Pancreas (tissue), 10 donors: Measurements from ENCODE around the gene ROR2. TPM values are rescaled to one million over a fixed set of nuclear protein-coding genes. Genes with fewer than 3 reads are reported as not detected.

Experiments used
- ATAC-seq, 4 donors: fragments of 200-7000 bp; cut with Tn5 transposase; one replicate each; pipeline versions ENCODE4 v1.8.0 to v1.9.1; 2020; ENCODE audit warnings: mild to moderate bottlenecking in 4 of 4, moderate library complexity in 4 of 4
- DNase-seq, 6 donors: peaks; one replicate each; pipeline ENCODE4 v3.0.0-alpha.2; 2020
- FAIRE-seq: peaks from 2 replicates; lab custom pipeline; 2012; peaks lifted over from hg19 to GRCh38; lab: Jason Lieb, UNC
- H3K27ac ChIP-seq, 4 donors: fragments of 200-600 bp; sonication (generic); 1 replicate in 3 of 4; 2 replicates in 1 of 4; pipeline versions ENCODE4 v1.5.0 to v1.8.0; 2020
- H3K27me3 ChIP-seq, 4 donors: fragments of 200-600 bp; one replicate each; pipeline ENCODE4 v1.8.0; 2021
- H3K36me3 ChIP-seq, 3 donors: fragments of 200-600 bp; sonication (generic) in 1 of 3; one replicate each; pipeline versions ENCODE4 v1.5.0 to v1.8.0; 2020 to 2021
- H3K4me1 ChIP-seq, 3 donors: fragments of 200-600 bp; one replicate each; pipeline ENCODE4 v1.8.0; 2021
- H3K4me3 ChIP-seq, 4 donors: fragments of 200-600 bp; sonication (generic) in 2 of 4; one replicate each; pipeline versions ENCODE4 v1.5.0 to v1.8.0; 2020 to 2021
- H3K9me3 ChIP-seq, 4 donors: fragments of 200-600 bp; one replicate each; pipeline ENCODE4 v1.8.0; 2021
- WGBS, 2 donors: extraction: QIAGEN DNeasy Blood & Tissue Kit; methylation state at CpG; one replicate each; pipeline ENCODE4 v1.1.7; 2013; 5-methylcytosine and 5-hydroxymethylcytosine counted together
- intact Hi-C, 3 donors: fragments of 100-400 bp; cut with DNase I; formaldehyde crosslinking; loops; one replicate each; pipeline versions ENCODE4 v1.11.1 to v1.14.2; 2022
- polyA plus RNA-seq, 2 donors: library from polyadenylated mRNA; stranded (reverse); fragments of 200-250 nt; gene quantifications; one replicate each; pipeline ENCODE4 v1.2.3, GENCODE V29; 2013
- total RNA-seq, 6 donors: library from RNA; stranded (reverse); fragmentation: NEBNext Ultra II Directional in 4 of 6; extraction: Animal tissue kit (Norgen Biotek cat#: 25700) in 4 of 6; gene quantifications; one replicate each; pipeline versions ENCODE4 v1.2.1 to v1.2.4, GENCODE V29; 2021 to 2023
- TF ChIP-seq, protein P1 (sequence below), 4 donors: fragments of 200-600 bp; sonication (generic) in 3 of 4; IDR thresholded peaks; one replicate each; pipeline versions ENCODE4 v1.5.0 to v1.8.0; 2021; ENCODE audit warnings: antibody characterized with exemption in 4 of 4
- donor health status: healthy with polysubstance abuse.
- donor health status: DM: no; HTN: no; CAD: no; lungs with moderate emphysema.
- donor health status: DM: no; HTN: no; CAD: no.
- donor health status: control.
- donor health status: control.
- donor health status: Bipolar disorder and iron deficiency.
- donor health status: DM: yes; HTN: yes; CAD: no.
- donor health status: DM: no; HTN: no; CAD: no.
- donor health status: DM: no; HTN: no; CAD: no.
- donor health status: DM: yes; HTN: yes; CAD: no.

Gene ROR2
- total and polyA plus RNA-seq, 8 donors = 0.67 to 6.3 (median 1.2) TPM

DNA sequence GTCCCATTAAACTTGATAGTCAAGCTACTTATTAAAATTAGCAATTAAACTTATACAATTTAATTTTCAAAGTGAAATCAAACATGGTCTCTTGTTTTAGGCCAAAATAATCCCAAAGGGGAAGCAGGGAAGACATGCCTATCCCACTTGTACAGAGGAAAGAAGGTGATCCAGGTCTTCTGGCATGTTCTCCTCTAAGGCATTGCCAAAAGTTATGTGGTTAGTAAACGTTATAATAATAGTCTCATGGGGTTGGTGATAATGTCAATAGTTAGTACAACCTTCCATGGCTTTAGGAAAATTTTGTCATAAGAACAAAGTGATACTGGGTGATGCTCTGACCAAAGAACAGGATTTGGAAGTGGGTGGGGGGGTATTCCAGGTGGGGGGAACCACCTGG is 52.8 kb downstream of the ROR2 start:
- FAIRE-seq (no peak), DNase-seq (no peak), ATAC-seq (no peak)
- Histone ChIP-seq H3K27ac (peak overlapping the region in 2 of 4 donors; percentile 34 to 40), H3K36me3 (no peaks in the 10 kb centered on the region), H3K4me3 (no peak overlapping the region), H3K9me3 (no peaks in the 10 kb centered on the region), H3K27me3 (no peaks in the 10 kb centered on the region), H3K4me1 (peaks cover 41 to 54% (median 48%) of the 10 kb centered on the region in 3 donors)
- intact Hi-C loops = no loop called here
- TF ChIP-seq, protein P1, sequence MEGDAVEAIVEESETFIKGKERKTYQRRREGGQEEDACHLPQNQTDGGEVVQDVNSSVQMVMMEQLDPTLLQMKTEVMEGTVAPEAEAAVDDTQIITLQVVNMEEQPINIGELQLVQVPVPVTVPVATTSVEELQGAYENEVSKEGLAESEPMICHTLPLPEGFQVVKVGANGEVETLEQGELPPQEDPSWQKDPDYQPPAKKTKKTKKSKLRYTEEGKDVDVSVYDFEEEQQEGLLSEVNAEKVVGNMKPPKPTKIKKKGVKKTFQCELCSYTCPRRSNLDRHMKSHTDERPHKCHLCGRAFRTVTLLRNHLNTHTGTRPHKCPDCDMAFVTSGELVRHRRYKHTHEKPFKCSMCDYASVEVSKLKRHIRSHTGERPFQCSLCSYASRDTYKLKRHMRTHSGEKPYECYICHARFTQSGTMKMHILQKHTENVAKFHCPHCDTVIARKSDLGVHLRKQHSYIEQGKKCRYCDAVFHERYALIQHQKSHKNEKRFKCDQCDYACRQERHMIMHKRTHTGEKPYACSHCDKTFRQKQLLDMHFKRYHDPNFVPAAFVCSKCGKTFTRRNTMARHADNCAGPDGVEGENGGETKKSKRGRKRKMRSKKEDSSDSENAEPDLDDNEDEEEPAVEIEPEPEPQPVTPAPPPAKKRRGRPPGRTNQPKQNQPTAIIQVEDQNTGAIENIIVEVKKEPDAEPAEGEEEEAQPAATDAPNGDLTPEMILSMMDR (IDR thresholded peaks at IDR 0.05) = no peak
- 0 to 5% methylated on average over 1 of the region's 1 CpG for WGBS, 2 donors

- H3K4me1 ChIP-seq = peaks cover 41 to 50% (median 43%) of the 10 kb centered on the region in 3 donors
- FAIRE-seq = no peak
Measured at GRCh38 chr9:91896513-91897121, 53.4 kb downstream of the ROR2 start.

DNA sequence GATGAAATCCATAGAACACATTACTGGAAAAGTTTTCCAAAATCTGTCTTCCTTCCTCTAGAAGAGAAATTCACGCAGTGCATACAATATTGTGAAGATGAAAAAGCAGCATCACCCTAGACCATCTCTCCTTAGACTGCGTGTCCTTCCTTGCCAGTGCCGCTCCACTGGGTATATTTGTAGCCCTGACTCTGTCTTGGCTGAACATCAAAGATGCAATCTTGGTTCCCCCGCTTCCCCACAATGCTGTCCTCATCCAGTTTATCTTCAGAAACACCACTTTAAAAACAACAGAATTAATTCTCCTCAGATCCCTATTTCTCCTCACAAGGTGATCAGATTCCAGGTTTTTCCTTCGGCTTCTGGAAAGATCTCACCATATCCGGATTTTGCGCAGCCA is 53.9 kb downstream of the ROR2 start:
- no peaks in the 10 kb centered on the region for H3K36me3 ChIP-seq
- DNase-seq = no peak
- peak overlapping the region in 2 of 4 donors; percentile 34 to 40 for H3K27ac ChIP-seq
- no peak for FAIRE-seq
- ATAC-seq = no peak
- TF ChIP-seq, protein P1 (IDR thresholded peaks at IDR 0.05) = no peak
- H3K9me3 ChIP-seq = no peaks in the 10 kb centered on the region
- no peak overlapping the region for H3K4me3 ChIP-seq
- H3K4me1 ChIP-seq = peaks cover 37 to 45% (median 41%) of the 10 kb centered on the region in 3 donors
- no peaks in the 10 kb centered on the region for H3K27me3 ChIP-seq
- 66 to 71% methylated on average over 7 of the region's 7 CpGs for WGBS, 2 donors
- intact Hi-C loops = no loop called here

More at GRCh38 chr9:91896513-91897121, 53.4 kb downstream of the ROR2 start:
- TF ChIP-seq, protein P1 (IDR thresholded peaks at IDR 0.05) = no peak
- H3K4me3 ChIP-seq = no peak overlapping the region
- DNase-seq (peak; percentile 58 to 75 (median 64)), ATAC-seq (peak; percentile 76 to 86 (median 79))
- no peaks in the 10 kb centered on the region for H3K36me3 ChIP-seq
- H3K27me3 ChIP-seq = no peaks in the 10 kb centered on the region
- no peaks in the 10 kb centered on the region for H3K9me3 ChIP-seq
- 14 to 18% methylated on average over 11 of the region's 11 CpGs for WGBS, 2 donors
- H3K27ac ChIP-seq = peak overlapping the region in 2 of 4 donors; percentile 34 to 40
- intact Hi-C loops = no loop called here

DNA sequence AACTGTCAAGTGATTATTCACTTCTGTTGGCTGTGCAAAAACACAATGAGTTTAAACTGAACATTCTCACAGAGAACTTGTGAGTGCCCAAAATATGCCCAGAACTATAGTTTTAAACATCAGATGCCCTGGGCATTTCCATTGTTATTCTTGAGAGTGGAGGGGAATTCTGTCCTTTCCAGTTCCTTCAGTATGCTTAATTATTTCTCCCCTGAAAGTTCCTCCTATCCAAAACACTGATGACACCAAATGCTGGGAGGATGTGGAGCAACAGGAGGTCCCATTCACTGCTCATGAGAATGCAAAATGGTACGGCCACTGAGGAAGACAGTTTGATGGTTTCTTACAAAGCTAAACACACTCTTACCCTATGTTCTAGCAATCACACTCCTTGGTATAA is 55.5 kb downstream of the ROR2 start:
- 41 to 96% methylated on average over 1 of the region's 1 CpG for WGBS, 2 donors
- Histone ChIP-seq H3K9me3 (no peaks in the 10 kb centered on the region), H3K4me1 (peaks cover 22 to 30% (median 28%) of the 10 kb centered on the region in 3 donors), H3K36me3 (no peaks in the 10 kb centered on the region), H3K27ac (no peak overlapping the region), H3K27me3 (no peaks in the 10 kb centered on the region), H3K4me3 (no peak overlapping the region)
- TF ChIP-seq, protein P1 (IDR thresholded peaks at IDR 0.05) = no peak
- no peak for ATAC-seq
- intact Hi-C loops = no loop called here
- no peak for FAIRE-seq
- DNase-seq = no peak

DNA sequence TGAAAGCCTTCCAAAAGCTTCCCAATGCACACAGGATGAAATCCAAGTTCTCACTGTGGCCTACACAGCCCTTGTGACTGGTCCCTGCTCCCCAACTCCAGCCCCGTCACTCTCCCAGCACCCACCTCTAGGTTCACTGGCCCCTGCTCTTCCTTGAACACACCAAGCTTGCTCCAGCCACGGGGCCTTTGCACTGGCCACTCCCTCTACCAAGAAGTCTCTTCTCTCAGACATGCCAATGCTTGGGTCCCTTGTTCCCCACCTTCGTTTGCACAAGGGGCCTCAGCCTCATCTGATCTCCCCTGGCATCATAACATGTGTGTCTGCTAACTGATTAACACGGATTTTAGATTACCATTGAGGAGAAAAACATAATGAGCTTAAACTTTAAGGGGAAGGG is 56.0 kb downstream of the ROR2 start:
- no peaks in the 10 kb centered on the region for H3K27me3 ChIP-seq
- ATAC-seq (no peak), FAIRE-seq (no peak), DNase-seq (no peak)
- 72 to 81% methylated on average over 4 of the region's 4 CpGs for WGBS, 2 donors
- intact Hi-C loops = no loop called here
- H3K36me3 ChIP-seq = no peaks in the 10 kb centered on the region
- TF ChIP-seq, protein P1 (IDR thresholded peaks at IDR 0.05) = no peak
- H3K27ac ChIP-seq = no peak overlapping the region
- H3K4me1 ChIP-seq = peaks cover 17 to 24% (median 24%) of the 10 kb centered on the region in 3 donors
- no peak overlapping the region for H3K4me3 ChIP-seq
- no peaks in the 10 kb centered on the region for H3K9me3 ChIP-seq
